Measurements from ENCODE around the gene BIN2. TPM values are rescaled to one million over a fixed set of nuclear protein-coding genes. Genes with fewer than 3 reads are reported as not detected.
"Not testable (repeated sequence)": the region's sequence is repeated elsewhere in the genome, so short reads cannot be mapped to it uniquely, and the experiment has no call there.

BIN2 gene
- total RNA-seq, 1 experiment from 2014 or later = not detected

- H4K8ac ChIP-seq (replicated peaks; ENCODE audit: insufficient read length, low read depth, low read length) = no peak overlapping the region
- no peak overlapping the region for H3K23ac ChIP-seq (ENCODE audit: insufficient read length, low read depth, low read length)
- H2AK5ac ChIP-seq (ENCODE audit: insufficient read length, low read length) = no peak overlapping the region
- H3T11ph ChIP-seq (ENCODE audit: low read length) = no peak overlapping the region
- H3K14ac ChIP-seq (ENCODE audit: insufficient read depth, low read length) = no peak overlapping the region
- TF ChIP-seq CTCF (conservative IDR thresholded peaks at IDR 0.05) = no peak
- Mint-ChIP-seq H3K4me1 (peaks cover 10% of the 10 kb centered on the region in 2 experiments; a peak in 3 of 4 replicates), H3K36me3 (ENCODE audit: insufficient read depth in 1 of 3, low read depth in 3 of 3) (no peaks in the 10 kb centered on the region), H3K27ac (no peak overlapping the region), H3K4me3 (no peak overlapping the region), H3K27me3 (ENCODE audit: low read depth) (peaks cover 19% of the 10 kb centered on the region), H3K9me3 (no peaks in the 10 kb centered on the region)
- H2BK120ac ChIP-seq (ENCODE audit: low read depth, low read length, poor library complexity, severe bottlenecking) = no peak overlapping the region
- no peak overlapping the region for H4K91ac ChIP-seq (ENCODE audit: insufficient read length, low read depth, low read length)
- H3K4me2 ChIP-seq (ENCODE audit: insufficient read depth, insufficient read length, low read length) = no peak overlapping the region
- H3K23me2 ChIP-seq (ENCODE audit: insufficient read length, low read depth, low read length, poor library complexity, severe bottlenecking) = peaks cover 6% of the 10 kb centered on the region
- H2BK20ac ChIP-seq (ENCODE audit: low read depth, low read length, poor library complexity, severe bottlenecking) = no peak overlapping the region
- no peak overlapping the region for H4K5ac ChIP-seq (ENCODE audit: insufficient read length, low read depth, low read length)
- no peak overlapping the region for H2BK15ac ChIP-seq (ENCODE audit: low read depth, low read length)
- no peaks in the 10 kb centered on the region for H3K9me3 ChIP-seq (ENCODE audit: control insufficient read depth, low read depth, low read length)
- no peak overlapping the region for H3K4ac ChIP-seq (ENCODE audit: low read depth, low read length)
- no peak overlapping the region for H2BK12ac ChIP-seq (ENCODE audit: insufficient read length, low read depth, low read length)
- no peaks in the 10 kb centered on the region for H3K4me1 ChIP-seq (ENCODE audit: insufficient read depth, low read length)
- no peak for DNase-seq
- H2BK5ac ChIP-seq (ENCODE audit: insufficient read length, low read length) = no peak overlapping the region
- no peaks in the 10 kb centered on the region for H3K79me2 ChIP-seq (ENCODE audit: insufficient read depth, low read length)
- no peak overlapping the region for H3K56ac ChIP-seq (ENCODE audit: insufficient read length, low read depth, low read length)
- no peaks in the 10 kb centered on the region for H3K79me1 ChIP-seq (ENCODE audit: insufficient read depth, low read depth, low read length, poor library complexity, severe bottlenecking)
- peaks cover 2% of the 10 kb centered on the region; the same call in 1 of the 2 replicates for H3K27me3 ChIP-seq (ENCODE audit: insufficient read depth, low read length)
- no CpG with 5 or more reads among the region's 1 CpG for WGBS (ENCODE audit: extremely low coverage, insufficient read length, low lambda C conversion rate)
- no peaks in the 10 kb centered on the region for H4K20me1 ChIP-seq (ENCODE audit: control insufficient read depth, insufficient read depth, insufficient read length)
- no peak overlapping the region for H3K18ac ChIP-seq (ENCODE audit: insufficient read length, low read depth, low read length)
- no peak overlapping the region for H2AFZ ChIP-seq (ENCODE audit: low read length)
- no peak overlapping the region for H3K9ac ChIP-seq (ENCODE audit: extremely low read depth, insufficient read length, low read length)
- no peak overlapping the region for H3K27ac ChIP-seq (ENCODE audit: insufficient read length, low read depth, low read length)
Observed at GRCh38 chr12:51275088-51275487, 48.9 kb downstream of the BIN2 start.

- not testable (repeated sequence) for H2AK5ac ChIP-seq (ENCODE audit: insufficient read length, low read length); H3K27me3 ChIP-seq (ENCODE audit: insufficient read depth, low read length)
- WGBS (ENCODE audit: extremely low coverage, insufficient read length, low lambda C conversion rate) = no CpG with 5 or more reads among the region's 7 CpGs
Observed at GRCh38 chr12:51272810-51273209, 51.2 kb downstream of the BIN2 start.

More at GRCh38 chr12:51272810-51273209, 51.2 kb downstream of the BIN2 start:
- not testable (repeated sequence) for H3K4ac ChIP-seq (ENCODE audit: low read depth, low read length); H3K4me1 ChIP-seq (ENCODE audit: insufficient read depth, low read length); H3K4me2 ChIP-seq (ENCODE audit: insufficient read depth, insufficient read length, low read length); H3K79me1 ChIP-seq (ENCODE audit: insufficient read depth, low read depth, low read length, poor library complexity, severe bottlenecking); H2BK5ac ChIP-seq (ENCODE audit: insufficient read length, low read length); H3K23me2 ChIP-seq (ENCODE audit: insufficient read length, low read depth, low read length, poor library complexity, severe bottlenecking); H3K23ac ChIP-seq (ENCODE audit: insufficient read length, low read depth, low read length); H3K9me3 Mint-ChIP-seq; H3K27ac ChIP-seq (ENCODE audit: insufficient read length, low read depth, low read length); H3K56ac ChIP-seq (ENCODE audit: insufficient read length, low read depth, low read length); DNase-seq; H3T11ph ChIP-seq (ENCODE audit: low read length); H3K9ac ChIP-seq (ENCODE audit: extremely low read depth, insufficient read length, low read length); H3K9me3 ChIP-seq (ENCODE audit: control insufficient read depth, low read depth, low read length); H4K5ac ChIP-seq (ENCODE audit: insufficient read length, low read depth, low read length); H2BK12ac ChIP-seq (ENCODE audit: insufficient read length, low read depth, low read length); H3K14ac ChIP-seq (ENCODE audit: insufficient read depth, low read length); H2AFZ ChIP-seq (ENCODE audit: low read length); H3K79me2 ChIP-seq (ENCODE audit: insufficient read depth, low read length); H3K27ac Mint-ChIP-seq; H3K18ac ChIP-seq (ENCODE audit: insufficient read length, low read depth, low read length); H2BK120ac ChIP-seq (ENCODE audit: low read depth, low read length, poor library complexity, severe bottlenecking); H3K36me3 Mint-ChIP-seq (ENCODE audit: insufficient read depth in 1 of 3, low read depth in 3 of 3); H4K91ac ChIP-seq (ENCODE audit: insufficient read length, low read depth, low read length); H2BK15ac ChIP-seq (ENCODE audit: low read depth, low read length); H2BK20ac ChIP-seq (ENCODE audit: low read depth, low read length, poor library complexity, severe bottlenecking); H4K8ac ChIP-seq (replicated peaks; ENCODE audit: insufficient read length, low read depth, low read length); H4K20me1 ChIP-seq (ENCODE audit: control insufficient read depth, insufficient read depth, insufficient read length)
- H3K27me3 Mint-ChIP-seq (ENCODE audit: low read depth) = peaks cover 27% of the 10 kb centered on the region
- 0 out of 5 replicates have a peak overlapping the region, but pooled peaks of 1 of the 2 experiments have one; percentile 17 for H3K4me3 Mint-ChIP-seq
- H3K4me1 Mint-ChIP-seq = peaks cover 16 to 17% of the 10 kb centered on the region in 2 experiments
